GM12878 (cell line): ENCODE data around the gene ACOT6.

Experiments used
- CHD2 ChIP-seq: IDR thresholded peaks from 2 replicates; pipeline ENCODE4 v1.6.1; 2011; ENCODE audit warnings: low read depth, low read length, improper control_type of control experiment, borderline replicate concordance
- EZH2 ChIP-seq: IDR thresholded peaks from 2 replicates; pipeline ENCODE4 v1.6.1; 2012; ENCODE audit warnings: low read depth, mild to moderate bottlenecking, control low read depth, inconsistent platforms, low read length, borderline replicate concordance; ENCODE audit not compliant: control insufficient read depth
- KDM1A ChIP-seq: fragments of 200-600 bp; sonication (generic); IDR thresholded peaks from 2 replicates; pipeline ENCODE4 v1.6.1; 2016; ENCODE audit warnings: borderline replicate concordance
- NR2C1 ChIP-seq: fragments of 450-650 bp; IDR thresholded peaks from 2 replicates; pipeline ENCODE4 v1.6.1; 2017; ENCODE audit warnings: antibody characterized with exemption, mild to moderate bottlenecking, moderate library complexity
- POLR2A ChIP-seq: IDR thresholded peaks from 2 replicates; pipeline ENCODE4 v1.6.1; 2011; ENCODE audit warnings: low read depth, mild to moderate bottlenecking, low read length
- POLR2AphosphoS5 ChIP-seq: IDR thresholded peaks from 2 replicates; pipeline ENCODE4 v1.6.1; 2011; ENCODE audit warnings: mild to moderate bottlenecking, low read length, inconsistent platforms
- RCOR1 ChIP-seq: conservative IDR thresholded peaks from 2 replicates; pipeline ENCODE4 v1.6.1; 2012; ENCODE audit warnings: low read depth, low read length, improper control_type of control experiment
- TF ChIP-seq, protein P1 (sequence below), 3 experiments: IDR thresholded peaks in 2 of 3; conservative IDR thresholded peaks in 1 of 3; 2 replicates each; pipeline ENCODE4 v1.5.1; 2011; ENCODE audit warnings: low read depth in 3 of 3, low read length in 3 of 3, mild to moderate bottlenecking in 3 of 3, control low read depth in 2 of 3, moderate library complexity in 2 of 3, inconsistent platforms in 1 of 3, mixed read lengths in 1 of 3; ENCODE audit not compliant: control insufficient read depth in 2 of 3, insufficient read depth in 1 of 3; ENCODE audit errors: extremely low read depth in 1 of 3
- TF ChIP-seq, protein P2 (sequence below): IDR thresholded peaks from 2 replicates; pipeline ENCODE4 v1.6.1; 2011; ENCODE audit warnings: low read depth, low read length, improper control_type of control experiment, borderline replicate concordance
- TF ChIP-seq, protein P3 (sequence below): fragments of 450-650 bp; formaldehyde crosslinking; IDR thresholded peaks from 2 replicates; pipeline ENCODE4 v1.4.0; 2020; ENCODE audit warnings: mild to moderate bottlenecking, moderate library complexity

DNA sequence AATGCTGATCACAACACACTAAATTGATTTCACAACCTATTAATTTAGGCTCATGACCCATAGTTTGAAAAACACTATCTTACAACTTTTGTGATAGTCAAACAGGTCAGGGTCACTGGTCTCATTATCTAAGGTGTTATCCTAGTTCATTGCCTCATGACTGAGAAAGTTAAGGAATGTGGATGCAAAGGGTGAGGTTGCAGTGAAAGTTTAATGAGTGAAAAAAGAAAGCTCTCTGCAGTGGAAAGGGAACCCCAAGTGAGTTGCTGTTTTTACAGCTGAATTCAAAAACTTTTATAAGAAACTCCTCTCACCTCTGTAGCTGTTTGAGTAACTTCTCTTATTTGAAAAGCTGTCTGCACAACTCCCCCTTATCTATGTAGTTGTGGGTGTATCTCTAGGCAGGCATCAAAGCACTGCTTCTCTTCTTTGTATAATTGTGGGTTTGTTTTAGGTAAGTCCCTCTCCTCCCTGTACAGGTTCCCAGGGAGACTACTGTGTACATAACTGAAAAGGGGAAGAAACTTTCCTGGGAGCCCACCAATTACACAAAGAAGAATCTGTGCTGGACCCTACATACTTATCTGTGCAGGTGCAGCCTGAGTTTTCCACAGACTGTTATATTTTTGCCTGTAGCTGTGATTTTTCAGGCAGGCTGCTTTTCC is 51.4 kb downstream of the ACOT6 start:
- TF ChIP-seq EZH2 = no peak
- no peak for TF ChIP-seq RCOR1
- TF ChIP-seq, protein P1, sequence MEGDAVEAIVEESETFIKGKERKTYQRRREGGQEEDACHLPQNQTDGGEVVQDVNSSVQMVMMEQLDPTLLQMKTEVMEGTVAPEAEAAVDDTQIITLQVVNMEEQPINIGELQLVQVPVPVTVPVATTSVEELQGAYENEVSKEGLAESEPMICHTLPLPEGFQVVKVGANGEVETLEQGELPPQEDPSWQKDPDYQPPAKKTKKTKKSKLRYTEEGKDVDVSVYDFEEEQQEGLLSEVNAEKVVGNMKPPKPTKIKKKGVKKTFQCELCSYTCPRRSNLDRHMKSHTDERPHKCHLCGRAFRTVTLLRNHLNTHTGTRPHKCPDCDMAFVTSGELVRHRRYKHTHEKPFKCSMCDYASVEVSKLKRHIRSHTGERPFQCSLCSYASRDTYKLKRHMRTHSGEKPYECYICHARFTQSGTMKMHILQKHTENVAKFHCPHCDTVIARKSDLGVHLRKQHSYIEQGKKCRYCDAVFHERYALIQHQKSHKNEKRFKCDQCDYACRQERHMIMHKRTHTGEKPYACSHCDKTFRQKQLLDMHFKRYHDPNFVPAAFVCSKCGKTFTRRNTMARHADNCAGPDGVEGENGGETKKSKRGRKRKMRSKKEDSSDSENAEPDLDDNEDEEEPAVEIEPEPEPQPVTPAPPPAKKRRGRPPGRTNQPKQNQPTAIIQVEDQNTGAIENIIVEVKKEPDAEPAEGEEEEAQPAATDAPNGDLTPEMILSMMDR (IDR thresholded peaks at IDR 0.05 in 2 of 3, conservative IDR thresholded peaks at IDR 0.05 in 1 of 3; ENCODE audit: control insufficient read depth in 2 of 3, extremely low read depth in 1 of 3, insufficient read depth in 1 of 3, low read depth in 3 of 3, low read length in 3 of 3) = no peak
- TF ChIP-seq KDM1A = no peak
- TF ChIP-seq, protein P2, sequence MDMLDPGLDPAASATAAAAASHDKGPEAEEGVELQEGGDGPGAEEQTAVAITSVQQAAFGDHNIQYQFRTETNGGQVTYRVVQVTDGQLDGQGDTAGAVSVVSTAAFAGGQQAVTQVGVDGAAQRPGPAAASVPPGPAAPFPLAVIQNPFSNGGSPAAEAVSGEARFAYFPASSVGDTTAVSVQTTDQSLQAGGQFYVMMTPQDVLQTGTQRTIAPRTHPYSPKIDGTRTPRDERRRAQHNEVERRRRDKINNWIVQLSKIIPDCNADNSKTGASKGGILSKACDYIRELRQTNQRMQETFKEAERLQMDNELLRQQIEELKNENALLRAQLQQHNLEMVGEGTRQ = no peak
- TF ChIP-seq NR2C1 = no peak
- no peak for TF ChIP-seq POLR2A
- no peak for TF ChIP-seq POLR2AphosphoS5
- TF ChIP-seq, protein P3, sequence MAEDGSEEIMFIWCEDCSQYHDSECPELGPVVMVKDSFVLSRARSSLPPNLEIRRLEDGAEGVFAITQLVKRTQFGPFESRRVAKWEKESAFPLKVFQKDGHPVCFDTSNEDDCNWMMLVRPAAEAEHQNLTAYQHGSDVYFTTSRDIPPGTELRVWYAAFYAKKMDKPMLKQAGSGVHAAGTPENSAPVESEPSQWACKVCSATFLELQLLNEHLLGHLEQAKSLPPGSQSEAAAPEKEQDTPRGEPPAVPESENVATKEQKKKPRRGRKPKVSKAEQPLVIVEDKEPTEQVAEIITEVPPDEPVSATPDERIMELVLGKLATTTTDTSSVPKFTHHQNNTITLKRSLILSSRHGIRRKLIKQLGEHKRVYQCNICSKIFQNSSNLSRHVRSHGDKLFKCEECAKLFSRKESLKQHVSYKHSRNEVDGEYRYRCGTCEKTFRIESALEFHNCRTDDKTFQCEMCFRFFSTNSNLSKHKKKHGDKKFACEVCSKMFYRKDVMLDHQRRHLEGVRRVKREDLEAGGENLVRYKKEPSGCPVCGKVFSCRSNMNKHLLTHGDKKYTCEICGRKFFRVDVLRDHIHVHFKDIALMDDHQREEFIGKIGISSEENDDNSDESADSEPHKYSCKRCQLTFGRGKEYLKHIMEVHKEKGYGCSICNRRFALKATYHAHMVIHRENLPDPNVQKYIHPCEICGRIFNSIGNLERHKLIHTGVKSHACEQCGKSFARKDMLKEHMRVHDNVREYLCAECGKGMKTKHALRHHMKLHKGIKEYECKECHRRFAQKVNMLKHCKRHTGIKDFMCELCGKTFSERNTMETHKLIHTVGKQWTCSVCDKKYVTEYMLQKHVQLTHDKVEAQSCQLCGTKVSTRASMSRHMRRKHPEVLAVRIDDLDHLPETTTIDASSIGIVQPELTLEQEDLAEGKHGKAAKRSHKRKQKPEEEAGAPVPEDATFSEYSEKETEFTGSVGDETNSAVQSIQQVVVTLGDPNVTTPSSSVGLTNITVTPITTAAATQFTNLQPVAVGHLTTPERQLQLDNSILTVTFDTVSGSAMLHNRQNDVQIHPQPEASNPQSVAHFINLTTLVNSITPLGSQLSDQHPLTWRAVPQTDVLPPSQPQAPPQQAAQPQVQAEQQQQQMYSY (CRISPR knock-in tag) = no peak
- no peak for TF ChIP-seq CHD2
